SK-N-SH (cell line): Measurements from ENCODE around the gene NAP1L5. TPM values are rescaled to one million over a fixed set of nuclear protein-coding genes. Genes with fewer than 3 reads are reported as not detected.

ENCODE experiments used
- CTCF ChIA-PET: fragments of 300-600, 350-600 bp; formaldehyde crosslinking; extraction: SDS; loops from one replicate; lab custom pipeline; 2021; lab: Yijun Ruan, JAX
- POLR2A ChIA-PET: fragments of 350-600 bp; sonication (Branson Sonifier 250); formaldehyde crosslinking; extraction: SDS; loops from one replicate; lab custom pipeline; 2020; ENCODE audit warnings: antibody characterized with exemption, inconsistent platforms; lab: Yijun Ruan, JAX
- DNase-seq: peaks from one replicate; pipeline ENCODE4 v3.0.0; 2012
- H2AFZ ChIP-seq: fragments of 200-600 bp; sonication (generic); 2 replicates; pipeline ENCODE4 v1.8.1; 2016; ENCODE audit warnings: antibody characterized with exemption, mild to moderate bottlenecking, low read depth
- H3F3A ChIP-seq: fragments of 200-600 bp; sonication (generic); replicated peaks from 2 replicates; pipeline ENCODE3; 2016; ENCODE audit warnings: antibody characterized with exemption, mild to moderate bottlenecking; ENCODE audit not compliant: insufficient read depth
- H3K27ac ChIP-seq, 2 experiments: fragments of 200-500 bp in 1 of 2; fragments of 200-600 bp in 1 of 2; sonication (Bioruptor generic) in 1 of 2; sonication (generic), shearing (Covaris generic) in 1 of 2; 2 replicates each; pipeline versions ENCODE4 v1.5.1 to v1.6.1; 2014 to 2016; ENCODE audit warnings: low read depth in 2 of 2, inconsistent platforms in 1 of 2, low read length in 1 of 2, mild to moderate bottlenecking in 1 of 2, mixed read lengths in 1 of 2
- H3K27me3 ChIP-seq: fragments of 200-600 bp; sonication (generic), shearing (Covaris generic); 2 replicates; pipeline ENCODE4 v1.6.1; 2016; ENCODE audit warnings: mixed run types; ENCODE audit not compliant: insufficient read depth
- H3K36me3 ChIP-seq, 2 experiments: fragments of 200-500 bp in 1 of 2; fragments of 200-600 bp in 1 of 2; sonication (Bioruptor generic) in 1 of 2; sonication (generic) in 1 of 2; replicated peaks in 1 of 2; 2 replicates each; pipeline versions ENCODE3 to v1.5.1; 2014 to 2016; ENCODE audit warnings: low read length in 1 of 2, mild to moderate bottlenecking in 1 of 2; ENCODE audit not compliant: insufficient read depth in 2 of 2, control insufficient read depth in 1 of 2
- H3K4me1 ChIP-seq, 2 experiments: fragments of 200-500 bp in 1 of 2; fragments of 200-600 bp in 1 of 2; sonication (Bioruptor generic) in 1 of 2; sonication (generic), shearing (Covaris generic) in 1 of 2; 2 replicates each; pipeline versions ENCODE4 v1.5.1 to v1.6.1; 2014 to 2016; ENCODE audit warnings: low read depth in 1 of 2, low read length in 1 of 2, mixed run types in 1 of 2; ENCODE audit not compliant: insufficient read depth in 2 of 2, control insufficient read depth in 1 of 2
- H3K4me2 ChIP-seq: fragments of 200-600 bp; sonication (generic), shearing (Covaris generic); 2 replicates; pipeline ENCODE4 v1.6.1; 2017; ENCODE audit warnings: mixed run types
- H3K4me3 ChIP-seq, 2 experiments: fragments of 200-500 bp in 1 of 2; fragments of 200-600 bp in 1 of 2; sonication (Bioruptor generic) in 1 of 2; sonication (generic), shearing (Covaris generic) in 1 of 2; 2 replicates each; pipeline versions ENCODE4 v1.5.1 to v1.8.1; 2014 to 2016; ENCODE audit warnings: low read depth in 2 of 2, inconsistent platforms in 1 of 2, low read length in 1 of 2, mild to moderate bottlenecking in 1 of 2, mixed read lengths in 1 of 2, moderate library complexity in 1 of 2
- H3K79me2 ChIP-seq: fragments of 200-600 bp; sonication (generic); 2 replicates; pipeline ENCODE4 v1.8.1; 2017; ENCODE audit warnings: mild to moderate bottlenecking; ENCODE audit not compliant: insufficient read depth
- H3K9ac ChIP-seq: fragments of 200-600 bp; sonication (generic); 2 replicates; pipeline ENCODE4 v1.6.1; 2017; ENCODE audit warnings: mixed run types
- H3K9me2 ChIP-seq: fragments of 200-600 bp; sonication (generic); 2 replicates; pipeline ENCODE4 v1.6.1; 2017; ENCODE audit warnings: mixed run types
- H3K9me3 ChIP-seq: fragments of 200-600 bp; sonication (generic); 2 replicates; pipeline ENCODE4 v1.6.1; 2017; ENCODE audit warnings: mixed run types, mild to moderate bottlenecking, moderate library complexity
- H4K20me1 ChIP-seq: fragments of 200-600 bp; sonication (generic); 2 replicates; pipeline ENCODE4 v1.6.1; 2017; ENCODE audit warnings: mild to moderate bottlenecking, mixed run types; ENCODE audit not compliant: insufficient read depth
- CHD2 ChIP-seq: fragments of 150-350 bp; IDR thresholded peaks from 2 replicates; pipeline ENCODE4 v1.6.1; 2018; ENCODE audit warnings: low read length; ENCODE audit not compliant: partially characterized antibody
- CTCF ChIP-seq: fragments of 200-600 bp; sonication (generic); IDR thresholded peaks from 2 replicates; pipeline ENCODE4 v1.6.1; 2017; ENCODE audit warnings: antibody characterized with exemption, mild to moderate bottlenecking, moderate library complexity
- ELF1 ChIP-seq: IDR thresholded peaks from 2 replicates; pipeline ENCODE4 v1.4.0; 2012
- EP300 ChIP-seq, 2 experiments: IDR thresholded peaks; 2 replicates each; pipeline versions ENCODE4 v1.4.0 to v1.6.1; 2012; ENCODE audit warnings: borderline replicate concordance in 1 of 2, low read depth in 1 of 2, low read length in 1 of 2
- EZH2phosphoT487 ChIP-seq: fragments of 200-600 bp; sonication (generic); IDR thresholded peaks from 2 replicates; pipeline ENCODE4 v1.6.1; 2017; ENCODE audit warnings: low read depth, mixed run types, mild to moderate bottlenecking, antibody characterized with exemption, moderate library complexity, borderline replicate concordance
- FOSL2 ChIP-seq: IDR thresholded peaks from 2 replicates; pipeline ENCODE4 v1.4.0; 2012; ENCODE audit warnings: low read depth, mild to moderate bottlenecking, moderate library complexity, borderline replicate concordance
- GATA2 ChIP-seq: sonication (generic); formaldehyde crosslinking; IDR thresholded peaks from 2 replicates; pipeline ENCODE4 v1.5.0; 2020; ENCODE audit warnings: mild to moderate bottlenecking, missing genetic modification reagents
- JUND ChIP-seq: IDR thresholded peaks from 2 replicates; pipeline ENCODE4 v1.4.0; 2012
- MAX ChIP-seq: IDR thresholded peaks from 2 replicates; pipeline ENCODE4 v1.4.0; 2012; ENCODE audit warnings: low read depth
- MXI1 ChIP-seq: IDR thresholded peaks from 2 replicates; pipeline ENCODE4 v1.6.1; 2012; ENCODE audit warnings: mild to moderate bottlenecking, low read depth, low read length, improper control_type of control experiment
- NFIC ChIP-seq: IDR thresholded peaks from 2 replicates; pipeline ENCODE4 v1.4.0; 2012; ENCODE audit warnings: borderline replicate concordance
- PBX3 ChIP-seq: IDR thresholded peaks from 2 replicates; pipeline ENCODE4; 2012
- RCOR1 ChIP-seq: fragments of 150-350 bp; IDR thresholded peaks from 2 replicates; pipeline ENCODE4 v1.6.1; 2017; ENCODE audit warnings: antibody characterized with exemption, low read length
- RXRA ChIP-seq: IDR thresholded peaks from 2 replicates; pipeline ENCODE4 v1.4.0; 2012; ENCODE audit warnings: low read depth, mild to moderate bottlenecking, borderline replicate concordance
- SIN3A ChIP-seq: IDR thresholded peaks from 2 replicates; pipeline ENCODE4 v1.6.1; 2012; ENCODE audit warnings: low read depth, mild to moderate bottlenecking, low read length, moderate library complexity, borderline replicate concordance
- SMC3 ChIP-seq: IDR thresholded peaks from 2 replicates; pipeline ENCODE4 v1.6.1; 2012; ENCODE audit warnings: low read depth, low read length, improper control_type of control experiment
- TAF1 ChIP-seq: IDR thresholded peaks from 2 replicates; pipeline ENCODE4 v1.6.1; 2012; ENCODE audit warnings: low read depth, mild to moderate bottlenecking, low read length, moderate library complexity, borderline replicate concordance
- TEAD4 ChIP-seq: IDR thresholded peaks from 2 replicates; pipeline ENCODE4 v1.4.0; 2012; ENCODE audit warnings: mild to moderate bottlenecking, borderline replicate concordance; ENCODE audit not compliant: insufficient read depth
- USF1 ChIP-seq: IDR thresholded peaks from 2 replicates; pipeline ENCODE4 v1.4.0; 2012; ENCODE audit warnings: low read depth, borderline replicate concordance
- USF2 ChIP-seq: fragments of 150-350 bp; IDR thresholded peaks from 2 replicates; pipeline ENCODE4 v1.6.1; 2017; ENCODE audit warnings: antibody characterized with exemption, low read length, low read depth, borderline replicate concordance
- WGBS: methylation state at CpG from one replicate; pipeline ENCODE4 v1.1.6; 2017; ENCODE audit warnings: low lambda C conversion rate; 5-methylcytosine and 5-hydroxymethylcytosine counted together
- polyA plus RNA-seq, 3 experiments: library from polyadenylated mRNA; depleted of rRNA; stranded (reverse); fragments of >200 nt; gene quantifications; 2 replicates each; pipeline ENCODE4 v1.2.3, GENCODE V29; 2012
- TF ChIP-seq, protein P1 (sequence below): IDR thresholded peaks from 2 replicates; pipeline ENCODE4 v1.4.0; 2012; ENCODE audit warnings: low read depth, borderline replicate concordance

Gene NAP1L5
- polyA plus RNA-seq, 1 of the 3 experiments (the other 2 are of a cell fraction) = 7.5 TPM

GRCh38 chr4:88693792-88694191 lies 3.8 kb downstream of the NAP1L5 start:
- Histone ChIP-seq H3K4me1 (peaks cover 0 to 8% of the 10 kb centered on the region in 2 experiments; a peak in 2 of 4 replicates), H2AFZ (no peak overlapping the region), H4K20me1 (no peaks in the 10 kb centered on the region), H3K36me3 (peaks cover 0 to 5% of the 10 kb centered on the region in 2 experiments), H3K27me3 (no peaks in the 10 kb centered on the region), H3K79me2 (no peaks in the 10 kb centered on the region), H3K9me3 (no peaks in the 10 kb centered on the region), H3K27ac (no peak overlapping the region), H3K4me2 (no peak overlapping the region), H3K4me3 (no peak overlapping the region), H3K9me2 (no peaks in the 10 kb centered on the region), H3F3A (peaks cover 3% of the 10 kb centered on the region), H3K9ac (no peak overlapping the region)
- ChIA-PET CTCF (interaction anchor here (0.8 kb wide), 1 partner anchor 21 kb away, joined by 3 read pairs; no protein-coding TSS in a partner anchor), POLR2A (no interaction called here)
- no peak for DNase-seq
- 98% methylated on average over 3 of the region's 3 CpGs for WGBS
- TF ChIP-seq SMC3 (no peak), EP300 (IDR thresholded peaks at IDR 0.05; ENCODE audit: borderline replicate concordance in 1 of 2, low read depth in 1 of 2, low read length in 1 of 2) (no peak), CTCF (no peak), JUND (no peak), SIN3A (no peak), USF1 (no peak), PBX3 (no peak), MXI1 (no peak), GATA2 (CRISPR knock-in tag) (no peak), TAF1 (no peak), RCOR1 (no peak)

DNA sequence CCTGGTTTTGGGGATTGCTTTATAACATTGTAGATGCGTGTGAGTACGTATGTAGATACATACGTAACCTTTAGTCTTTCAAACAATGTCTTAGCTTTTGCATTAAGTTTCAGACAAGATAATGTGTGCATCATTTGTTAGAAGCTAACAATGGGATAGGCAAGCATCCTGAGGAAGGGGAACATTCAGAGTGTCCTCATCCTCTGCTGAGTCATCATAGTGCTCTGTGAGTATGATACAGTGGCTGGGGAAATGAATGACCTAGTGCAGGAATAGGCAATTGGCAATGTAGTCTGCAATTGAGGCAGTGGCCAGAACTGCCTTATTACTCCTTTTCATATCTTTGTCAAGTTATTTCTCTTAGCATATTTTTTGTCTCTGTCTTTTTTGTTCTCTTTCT lies 7.3 kb downstream of the NAP1L5 start:
- H3K9ac ChIP-seq = no peak overlapping the region
- no peak overlapping the region for H3K4me2 ChIP-seq
- H3K79me2 ChIP-seq = no peaks in the 10 kb centered on the region
- H2AFZ ChIP-seq = no peak overlapping the region
- H3F3A ChIP-seq = peaks cover 3% of the 10 kb centered on the region
- ChIA-PET POLR2A (no interaction called here), CTCF (interaction anchor here (0.6 to 1.8 kb wide), 3 partner anchors 16 to 198 kb away, joined by 3 to 5 read pairs (median 4); no protein-coding TSS in a partner anchor)
- no peaks in the 10 kb centered on the region for H3K27me3 ChIP-seq
- peaks cover 0 to 3% of the 10 kb centered on the region in 2 experiments; a peak in 2 of 4 replicates for H3K4me1 ChIP-seq
- H3K9me2 ChIP-seq = no peaks in the 10 kb centered on the region
- 0 out of 4 replicates have a peak overlapping the region, but pooled peaks of 1 of the 2 experiments have one; percentile 12 for H3K27ac ChIP-seq
- no peak for DNase-seq
- H4K20me1 ChIP-seq = no peaks in the 10 kb centered on the region
- peaks cover 0 to 9% of the 10 kb centered on the region in 2 experiments for H3K36me3 ChIP-seq
- H3K4me3 ChIP-seq = no peak overlapping the region
- no peaks in the 10 kb centered on the region for H3K9me3 ChIP-seq
- WGBS = 93% methylated on average over 3 of the region's 3 CpGs
- TF ChIP-seq ELF1 (no peak), FOSL2 (peak; percentile 20; the same call in 1 of the 2 replicates), JUND (0 out of 2 replicates have a peak, but pooled peaks have one; percentile 11), USF2 (no peak), TEAD4 (no peak), MXI1 (no peak), MAX (no peak), EZH2phosphoT487 (no peak), NFIC (no peak), GATA2 (CRISPR knock-in tag) (no peak), CHD2 (no peak), EP300 (IDR thresholded peaks at IDR 0.05; ENCODE audit: borderline replicate concordance in 1 of 2, low read depth in 1 of 2, low read length in 1 of 2) (no peak), RXRA (no peak)
- TF ChIP-seq, protein P1, sequence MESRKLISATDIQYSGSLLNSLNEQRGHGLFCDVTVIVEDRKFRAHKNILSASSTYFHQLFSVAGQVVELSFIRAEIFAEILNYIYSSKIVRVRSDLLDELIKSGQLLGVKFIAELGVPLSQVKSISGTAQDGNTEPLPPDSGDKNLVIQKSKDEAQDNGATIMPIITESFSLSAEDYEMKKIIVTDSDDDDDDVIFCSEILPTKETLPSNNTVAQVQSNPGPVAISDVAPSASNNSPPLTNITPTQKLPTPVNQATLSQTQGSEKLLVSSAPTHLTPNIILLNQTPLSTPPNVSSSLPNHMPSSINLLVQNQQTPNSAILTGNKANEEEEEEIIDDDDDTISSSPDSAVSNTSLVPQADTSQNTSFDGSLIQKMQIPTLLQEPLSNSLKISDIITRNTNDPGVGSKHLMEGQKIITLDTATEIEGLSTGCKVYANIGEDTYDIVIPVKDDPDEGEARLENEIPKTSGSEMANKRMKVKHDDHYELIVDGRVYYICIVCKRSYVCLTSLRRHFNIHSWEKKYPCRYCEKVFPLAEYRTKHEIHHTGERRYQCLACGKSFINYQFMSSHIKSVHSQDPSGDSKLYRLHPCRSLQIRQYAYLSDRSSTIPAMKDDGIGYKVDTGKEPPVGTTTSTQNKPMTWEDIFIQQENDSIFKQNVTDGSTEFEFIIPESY = no peak
